Measurements from ENCODE around the gene PACSIN2. TPM values are rescaled to one million over a fixed set of nuclear protein-coding genes. Genes with fewer than 3 reads are reported as not detected.

PACSIN2 gene
- total RNA-seq, 4 donors from 2014 or later, result 25.8 to 46.0 (median 27.8) TPM

DNA sequence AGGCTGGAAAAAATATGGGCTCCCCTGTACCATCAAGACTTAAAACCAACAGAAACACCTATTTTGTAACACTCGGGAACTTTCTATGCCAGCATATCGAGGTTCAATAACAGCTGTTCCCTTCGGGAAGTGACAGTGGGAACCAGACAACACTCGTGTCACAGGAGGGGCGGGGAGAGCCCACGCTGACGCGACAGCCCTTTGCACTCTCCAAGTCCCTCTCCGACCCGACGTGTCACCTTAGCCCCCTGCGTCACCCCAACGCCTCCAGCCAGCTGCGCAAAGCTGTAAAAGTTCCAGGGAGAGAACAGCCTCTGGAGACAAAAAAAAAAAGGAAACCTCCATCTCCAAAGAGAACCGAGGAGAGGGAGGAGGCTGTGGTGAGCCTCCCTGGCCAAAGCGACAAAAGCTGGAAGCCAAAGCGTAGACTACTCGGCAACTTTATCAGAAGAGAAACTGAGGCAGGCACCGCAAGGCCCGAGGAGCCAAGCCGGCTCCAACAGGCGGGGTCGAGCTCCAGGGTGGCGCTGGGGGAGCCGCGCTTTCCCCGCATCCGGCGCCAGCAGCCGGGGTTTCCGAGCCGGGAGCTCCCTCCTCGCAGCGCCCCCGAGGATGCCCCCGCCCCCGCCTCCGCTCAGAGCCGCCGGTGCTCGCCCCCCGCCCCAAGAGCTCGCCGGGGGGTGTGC, 158.6 kb downstream of the PACSIN2 start:
- Histone ChIP-seq H3K4me1 (peaks cover 10 to 51% (median 17%) of the 10 kb centered on the region in 3 donors), H3K36me3 (peaks cover 0 to 11% (median 0%) of the 10 kb centered on the region in 3 donors), H3K27me3 (no peaks in the 10 kb centered on the region), H3K27ac (peak overlapping the region; percentile 93 to 98 (median 97)), H3K4me3 (peak overlapping the region; percentile 84 to 91 (median 87)), H3K9me3 (no peaks in the 10 kb centered on the region)
- no peak for DNase-seq
- TF ChIP-seq, protein P1, sequence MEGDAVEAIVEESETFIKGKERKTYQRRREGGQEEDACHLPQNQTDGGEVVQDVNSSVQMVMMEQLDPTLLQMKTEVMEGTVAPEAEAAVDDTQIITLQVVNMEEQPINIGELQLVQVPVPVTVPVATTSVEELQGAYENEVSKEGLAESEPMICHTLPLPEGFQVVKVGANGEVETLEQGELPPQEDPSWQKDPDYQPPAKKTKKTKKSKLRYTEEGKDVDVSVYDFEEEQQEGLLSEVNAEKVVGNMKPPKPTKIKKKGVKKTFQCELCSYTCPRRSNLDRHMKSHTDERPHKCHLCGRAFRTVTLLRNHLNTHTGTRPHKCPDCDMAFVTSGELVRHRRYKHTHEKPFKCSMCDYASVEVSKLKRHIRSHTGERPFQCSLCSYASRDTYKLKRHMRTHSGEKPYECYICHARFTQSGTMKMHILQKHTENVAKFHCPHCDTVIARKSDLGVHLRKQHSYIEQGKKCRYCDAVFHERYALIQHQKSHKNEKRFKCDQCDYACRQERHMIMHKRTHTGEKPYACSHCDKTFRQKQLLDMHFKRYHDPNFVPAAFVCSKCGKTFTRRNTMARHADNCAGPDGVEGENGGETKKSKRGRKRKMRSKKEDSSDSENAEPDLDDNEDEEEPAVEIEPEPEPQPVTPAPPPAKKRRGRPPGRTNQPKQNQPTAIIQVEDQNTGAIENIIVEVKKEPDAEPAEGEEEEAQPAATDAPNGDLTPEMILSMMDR (IDR thresholded peaks at IDR 0.05), result no peak
- TF ChIP-seq POLR2A (IDR thresholded peaks at IDR 0.05), result peak in 1 of 4 donors; percentile 24
- 0% methylated on average over 23 to 30 of the region's 44 CpGs for WGBS, 2 donors
- intact Hi-C loops (cut with DNase I), result no loop called here

DNA sequence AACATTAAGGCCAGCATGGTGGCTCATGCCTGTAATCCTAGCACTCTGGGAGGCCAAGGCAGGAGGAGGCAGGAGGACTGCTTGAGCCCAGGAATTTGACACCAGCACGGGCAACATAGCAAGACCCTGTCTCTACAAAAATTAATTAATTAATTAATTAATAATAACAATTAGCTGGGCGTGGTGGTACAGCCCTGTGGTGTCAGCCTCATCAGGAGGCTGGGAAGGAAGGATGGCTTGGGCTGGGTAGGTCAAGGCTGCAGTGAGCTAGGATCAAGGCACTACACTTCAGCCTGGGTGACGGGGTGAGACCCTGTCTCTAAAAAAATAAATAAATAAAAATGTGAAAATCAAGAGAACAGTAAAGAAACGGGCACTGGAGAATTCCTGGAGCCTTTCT, 159.2 kb downstream of the PACSIN2 start:
- WGBS, 2 donors, result 43 to 51% methylated on average over 4 of the region's 4 CpGs
- Histone ChIP-seq H3K4me3 (peak overlapping the region; percentile 84 to 91 (median 87)), H3K4me1 (peaks cover 10 to 48% (median 17%) of the 10 kb centered on the region in 3 donors), H3K27me3 (no peaks in the 10 kb centered on the region), H3K36me3 (peaks cover 0 to 11% (median 0%) of the 10 kb centered on the region in 3 donors), H3K9me3 (no peaks in the 10 kb centered on the region), H3K27ac (peak overlapping the region in 3 of 4 donors; percentile 93 to 98 (median 98))
- no peak for DNase-seq
- TF ChIP-seq POLR2A (IDR thresholded peaks at IDR 0.05), result no peak
- TF ChIP-seq, protein P1 (IDR thresholded peaks at IDR 0.05), result no peak
- intact Hi-C loops (cut with DNase I), result no loop called here

DNA sequence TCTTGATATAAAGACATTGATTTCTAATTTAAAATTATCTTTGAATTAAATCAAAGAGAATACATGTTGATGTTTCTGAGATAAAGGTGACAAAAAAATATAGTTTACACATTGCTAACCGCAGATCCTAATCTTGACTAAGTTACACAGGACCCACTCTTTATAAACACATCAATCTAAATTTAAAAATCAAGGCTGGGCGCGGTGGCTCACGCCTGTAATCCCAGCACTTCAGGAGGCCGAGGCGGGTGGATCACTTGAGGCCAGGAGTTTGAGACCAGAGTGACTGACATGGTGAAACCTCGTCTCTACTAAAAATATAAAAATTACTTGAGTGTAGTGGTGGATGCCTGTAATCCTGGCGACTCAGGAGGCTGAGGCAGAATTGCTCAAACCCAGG, 159.7 kb downstream of the PACSIN2 start:
- peak overlapping the region in 2 of 4 donors; percentile 93 to 98 for H3K27ac ChIP-seq
- peaks cover 10 to 44% (median 17%) of the 10 kb centered on the region in 3 donors for H3K4me1 ChIP-seq
- TF ChIP-seq POLR2A (IDR thresholded peaks at IDR 0.05), result no peak
- TF ChIP-seq, protein P1 (IDR thresholded peaks at IDR 0.05), result no peak
- intact Hi-C loops (cut with DNase I), result no loop called here
- peak overlapping the region in 2 of 4 donors; percentile 84 to 90 for H3K4me3 ChIP-seq
- DNase-seq, result no peak
- H3K9me3 ChIP-seq, result no peaks in the 10 kb centered on the region
- WGBS, 2 donors, result 76 to 77% methylated on average over 8 of the region's 8 CpGs
- H3K27me3 ChIP-seq, result no peaks in the 10 kb centered on the region
- H3K36me3 ChIP-seq, result peaks cover 0 to 11% (median 0%) of the 10 kb centered on the region in 3 donors

DNA sequence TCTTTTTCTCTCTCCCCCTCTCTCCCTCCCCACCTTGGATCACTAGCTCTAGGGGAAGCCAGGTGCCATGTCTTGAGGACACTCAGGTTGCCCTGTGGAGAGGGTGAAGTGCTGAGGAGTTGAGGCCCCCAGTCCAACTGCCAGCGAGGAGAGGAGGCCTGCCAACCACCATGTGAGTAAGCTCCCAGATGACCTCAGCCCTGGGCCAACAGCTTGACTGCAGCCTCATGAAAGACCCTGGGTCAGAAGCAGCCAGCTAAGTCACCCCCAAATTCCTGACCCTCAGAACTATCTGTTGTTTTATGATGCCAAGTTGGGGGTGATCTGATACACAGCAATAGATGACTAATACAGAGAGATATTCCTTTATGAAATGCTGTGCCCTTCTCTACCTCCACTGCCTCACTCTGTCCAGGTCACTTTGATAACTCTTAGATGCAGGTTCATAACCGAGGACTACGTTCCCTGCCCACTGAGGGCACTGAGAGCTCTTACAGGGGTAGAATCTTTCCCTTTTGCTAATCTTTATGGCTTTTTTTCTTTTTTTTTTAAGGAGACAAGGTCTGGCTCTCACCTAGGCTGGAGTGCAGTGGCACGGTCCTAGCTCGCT, 165.9 kb downstream of the PACSIN2 start:
- H3K27ac ChIP-seq, result no peak overlapping the region
- H3K9me3 ChIP-seq, result no peaks in the 10 kb centered on the region
- peaks cover 0 to 47% (median 0%) of the 10 kb centered on the region in 3 donors for H3K36me3 ChIP-seq
- intact Hi-C loops (cut with DNase I), result no loop called here
- TF ChIP-seq, protein P1 (IDR thresholded peaks at IDR 0.05), result no peak
- no peak for TF ChIP-seq POLR2A (IDR thresholded peaks at IDR 0.05)
- WGBS, 2 donors, result 78 to 85% methylated on average over 4 of the region's 5 CpGs
- H3K4me1 ChIP-seq, result peaks cover 0 to 12% (median 3%) of the 10 kb centered on the region in 3 donors
- H3K27me3 ChIP-seq, result no peaks in the 10 kb centered on the region
- no peak for DNase-seq
- H3K4me3 ChIP-seq, result no peak overlapping the region

DNA sequence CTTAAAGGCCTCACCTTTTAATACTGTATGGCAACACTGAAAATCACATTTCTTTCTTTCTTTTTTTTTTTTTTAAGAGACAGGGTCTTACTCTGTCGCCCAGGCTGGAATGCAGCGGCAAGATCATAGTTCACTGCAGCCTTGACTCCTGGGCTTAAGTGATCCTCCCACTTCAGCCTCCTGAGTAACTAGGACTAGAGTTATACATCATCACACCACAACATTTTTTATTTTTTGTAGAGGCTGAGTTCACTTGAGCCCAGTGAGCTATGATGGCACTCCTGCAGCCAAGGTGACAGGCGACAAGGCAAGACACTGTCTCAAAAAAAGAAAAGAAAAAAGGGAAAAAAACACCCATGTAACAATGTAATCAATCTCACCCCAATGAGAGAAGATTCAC, 167.8 kb downstream of the PACSIN2 start:
- peaks cover 0 to 55% (median 0%) of the 10 kb centered on the region in 3 donors for H3K36me3 ChIP-seq
- WGBS, 2 donors, result 96 to 97% methylated on average over 3 of the region's 3 CpGs
- intact Hi-C loops (cut with DNase I), result no loop called here

More for the DNA sequence above, 167.8 kb downstream of the PACSIN2 start:
- no peak overlapping the region for H3K4me3 ChIP-seq
- peaks cover 0 to 6% (median 3%) of the 10 kb centered on the region in 3 donors for H3K4me1 ChIP-seq
- DNase-seq, result no peak
- no peak for TF ChIP-seq POLR2A (IDR thresholded peaks at IDR 0.05)
- TF ChIP-seq, protein P1 (IDR thresholded peaks at IDR 0.05), result no peak
- no peaks in the 10 kb centered on the region for H3K9me3 ChIP-seq
- H3K27me3 ChIP-seq, result no peaks in the 10 kb centered on the region
- no peak overlapping the region for H3K27ac ChIP-seq

Data from esophagus squamous epithelium (tissue), 5 donors.